K562 (cell line): Measurements from ENCODE around the gene PUM2. TPM values are rescaled to one million over a fixed set of nuclear protein-coding genes. Genes with fewer than 3 reads are reported as not detected.

Source experiments
- CREB1 ChIP-seq, 2 experiments: sonication (generic) in 1 of 2; formaldehyde crosslinking in 1 of 2; IDR thresholded peaks; 2 replicates each; pipeline versions ENCODE4 v1.6.1 to v1.8.0; 2012 to 2022; ENCODE audit warnings: inconsistent platforms in 1 of 2, mild to moderate bottlenecking in 1 of 2, missing genetic modification reagents in 1 of 2, moderate library complexity in 1 of 2
- GATA2 ChIP-seq: sonication (generic); formaldehyde crosslinking; IDR thresholded peaks from 2 replicates; pipeline ENCODE4 v1.4.0; 2020; ENCODE audit warnings: mild to moderate bottlenecking, missing genetic modification reagents
- POU5F1 ChIP-seq: fragments of 150-350 bp; IDR thresholded peaks from 2 replicates; pipeline ENCODE4 v1.6.1; 2014; ENCODE audit warnings: borderline replicate concordance, low read length, low read depth, mild to moderate bottlenecking; ENCODE audit not compliant: partially characterized antibody
- YY1 ChIP-seq, 3 experiments: IDR thresholded peaks; 2 replicates each; pipeline ENCODE4 v1.6.1; 2011; ENCODE audit warnings: low read length in 2 of 3, mild to moderate bottlenecking in 2 of 3, moderate library complexity in 2 of 3, borderline replicate concordance in 1 of 3, control low read depth in 1 of 3, low read depth in 1 of 3; ENCODE audit not compliant: insufficient read depth in 3 of 3, insufficient replicate concordance in 2 of 3, control insufficient read depth in 1 of 3, insufficient read length in 1 of 3; ENCODE audit errors: extremely low read depth in 1 of 3
- ZNF318 ChIP-seq, 2 experiments: fragments of 450-650 bp; IDR thresholded peaks; 2 replicates each; pipeline ENCODE4 v1.6.1; 2016; ENCODE audit warnings: mild to moderate bottlenecking in 2 of 2, borderline replicate concordance in 1 of 2, low read depth in 1 of 2, moderate library complexity in 1 of 2
- ZNF584 ChIP-seq: fragments of 200-800 bp; sonication (Bioruptor generic); IDR thresholded peaks from 2 replicates; pipeline ENCODE4 v1.6.1; 2016; ENCODE audit warnings: low read depth, mild to moderate bottlenecking, missing genetic modification characterization, missing compliant biosample characterization
- polyA plus RNA-seq, 8 experiments: library from polyadenylated mRNA; depleted of rRNA in 4 of 8; stranded (reverse) in 5 of 8; unstranded in 3 of 8; fragments of >200 nt; fragmentation: Nextera tagmentation in 2 of 8; fragmentation: Illumina TruSeq in 1 of 8; extraction: Ambion mirVana in 2 of 8; extraction: Trizol in 1 of 8; gene quantifications; 2 replicates each; pipeline versions ENCODE4 v1.2.1 to v1.2.3, GENCODE V29; 2011 to 2014; ENCODE audit warnings: inconsistent platforms in 1 of 8, missing spikeins in 1 of 8
- total RNA-seq, 7 experiments: library from RNA; depleted of rRNA in 6 of 7; stranded (reverse); fragments of >200 nt in 6 of 7; fragmentation: Illumina TruSeq in 2 of 7; extraction: Trizol in 2 of 7; gene quantifications; 2 replicates each; pipeline versions ENCODE4 v1.2.1 to v1.2.3, GENCODE V29; 2011 to 2021; ENCODE audit warnings: low replicate concordance in 1 of 7

The PUM2 gene
- total and polyA plus RNA-seq, 9 of the 15 experiments (the other 6 are each of a cell fraction or from before 2014, with no cell fraction given), result 13.4 to 61.9 (median 28.3) TPM

- TF ChIP-seq ZNF318 (IDR thresholded peaks at IDR 0.05; ENCODE audit: borderline replicate concordance in 1 of 2, low read depth in 1 of 2) (no peak), YY1 (IDR thresholded peaks at IDR 0.05; ENCODE audit: borderline replicate concordance in 1 of 3, control insufficient read depth in 1 of 3, extremely low read depth in 1 of 3, insufficient read depth in 3 of 3, insufficient read length in 1 of 3, insufficient replicate concordance in 2 of 3, low read depth in 1 of 3, low read length in 2 of 3) (no peak), CREB1 (IDR thresholded peaks at IDR 0.05) (no peak), CREB1 (CRISPR knock-in tag; IDR thresholded peaks at IDR 0.05) (no peak), ZNF584 (CRISPR knock-in tag) (no peak), POU5F1 (no peak), GATA2 (no peak)
These were observed 16.1 kb upstream of the PUM2 start (continued) for GRCh38 chr2:20366672-20367116.
